ENCODE results near the gene MELTF. TPM values are rescaled to one million over a fixed set of nuclear protein-coding genes. Genes with fewer than 3 reads are reported as not detected.

Gene MELTF
- total RNA-seq, 4 donors from 2014 or later = 0.77 to 18.0 (median 6.3) TPM

- Histone ChIP-seq H3K36me3 (no peaks in the 10 kb centered on the region), H3K9me3 (no peaks in the 10 kb centered on the region), H3K27ac (no peak overlapping the region), H3K4me1 (no peaks in the 10 kb centered on the region), H3K4me3 (no peak overlapping the region), H3K27me3 (no peaks in the 10 kb centered on the region)
- TF ChIP-seq POLR2A (IDR thresholded peaks at IDR 0.05) (no peak), CTCF (IDR thresholded peaks at IDR 0.05) (no peak)
- DNase-seq = no peak
- intact Hi-C loops (cut with DNase I; ENCODE audit: low total_unique reads) = no loop called here
These were observed 33.8 kb downstream of the MELTF start for GRCh38 chr3:196995646-196996355.

- DNase-seq = no peak
- no peak overlapping the region for H3K4me3 ChIP-seq
- H3K27me3 ChIP-seq = no peaks in the 10 kb centered on the region
- H3K36me3 ChIP-seq = no peaks in the 10 kb centered on the region
- no peak overlapping the region for H3K27ac ChIP-seq
- intact Hi-C loops (cut with DNase I; ENCODE audit: low total_unique reads) = no loop called here
- no peaks in the 10 kb centered on the region for H3K9me3 ChIP-seq
- TF ChIP-seq CTCF (IDR thresholded peaks at IDR 0.05) (no peak), POLR2A (IDR thresholded peaks at IDR 0.05) (no peak)
- no peaks in the 10 kb centered on the region for H3K4me1 ChIP-seq
These were observed 34.6 kb downstream of the MELTF start for GRCh38 chr3:196995027-196995426.

GRCh38 chr3:196994056-196994455 is 35.6 kb downstream of the MELTF start:
- no peak overlapping the region for H3K4me3 ChIP-seq
- no peaks in the 10 kb centered on the region for H3K36me3 ChIP-seq
- no peaks in the 10 kb centered on the region for H3K9me3 ChIP-seq
- no peak overlapping the region for H3K27ac ChIP-seq
- no peak for TF ChIP-seq CTCF (IDR thresholded peaks at IDR 0.05)
- TF ChIP-seq POLR2A (IDR thresholded peaks at IDR 0.05) = no peak
- H3K4me1 ChIP-seq = no peaks in the 10 kb centered on the region
- no peak for DNase-seq
- intact Hi-C loops (cut with DNase I; ENCODE audit: low total_unique reads) = no loop called here
- H3K27me3 ChIP-seq = no peaks in the 10 kb centered on the region

GRCh38 chr3:196992461-196993065 is 37.1 kb downstream of the MELTF start:
- TF ChIP-seq CTCF (IDR thresholded peaks at IDR 0.05) = no peak
- no peak for TF ChIP-seq POLR2A (IDR thresholded peaks at IDR 0.05)
- no peak for DNase-seq
- intact Hi-C loops (cut with DNase I; ENCODE audit: low total_unique reads) = no loop called here
- no peak overlapping the region for H3K27ac ChIP-seq
- no peaks in the 10 kb centered on the region for H3K4me1 ChIP-seq
- H3K36me3 ChIP-seq = no peaks in the 10 kb centered on the region
- H3K27me3 ChIP-seq = no peaks in the 10 kb centered on the region
- H3K9me3 ChIP-seq = no peaks in the 10 kb centered on the region
- H3K4me3 ChIP-seq = no peak overlapping the region

GRCh38 chr3:196991581-196992460 is 37.8 kb downstream of the MELTF start:
- Histone ChIP-seq H3K4me1 (no peaks in the 10 kb centered on the region), H3K27me3 (no peaks in the 10 kb centered on the region), H3K36me3 (no peaks in the 10 kb centered on the region), H3K4me3 (no peak overlapping the region), H3K27ac (no peak overlapping the region), H3K9me3 (no peaks in the 10 kb centered on the region)
- intact Hi-C loops (cut with DNase I; ENCODE audit: low total_unique reads) = no loop called here
- TF ChIP-seq POLR2A (IDR thresholded peaks at IDR 0.05) = no peak
- no peak for TF ChIP-seq CTCF (IDR thresholded peaks at IDR 0.05)
- no peak for DNase-seq

All from uterus (tissue), 4 donors.